Cardiac muscle cell (in vitro differentiated cells and primary cell): Measurements from ENCODE around the gene CEP41. TPM values are rescaled to one million over a fixed set of nuclear protein-coding genes. Genes with fewer than 3 reads are reported as not detected.

Experiments used
- DNase-seq, 2 donors: peaks; one replicate each; pipeline versions ENCODE4 v3.0.0 to v3.0.0-alpha.2; 2010 to 2017; ENCODE audit warnings: low read depth in 1 of 2, low spot score in 1 of 2
- H3K27ac ChIP-seq: fragments of 200-600 bp; sonication (generic); 2 replicates; pipeline ENCODE4 v1.5.1; 2016
- H3K27me3 ChIP-seq: fragments of 200-600 bp; sonication (generic); 2 replicates; pipeline ENCODE4 v1.6.0; 2016; ENCODE audit warnings: control low read depth
- H3K36me3 ChIP-seq: fragments of 200-600 bp; sonication (generic); 2 replicates; pipeline ENCODE4 v1.5.1; 2016; ENCODE audit warnings: control low read depth
- H3K4me1 ChIP-seq: fragments of 200-600 bp; sonication (generic); 2 replicates; pipeline ENCODE4 v1.8.1; 2017; ENCODE audit warnings: low read depth, mild to moderate bottlenecking, mixed run types
- H3K4me3 ChIP-seq: fragments of 200-600 bp; sonication (generic); 2 replicates; pipeline ENCODE4 v1.5.1; 2016; ENCODE audit warnings: mild to moderate bottlenecking
- H3K9me3 ChIP-seq: fragments of 200-600 bp; sonication (generic); 2 replicates; pipeline ENCODE4 v1.5.1; 2017; ENCODE audit warnings: low read depth, mild to moderate bottlenecking, control low read depth
- polyA plus RNA-seq: library from polyadenylated mRNA; unstranded; fragments of >200 nt; fragmentation: Nextera tagmentation; extraction: Ambion mirVana; gene quantifications from 2 replicates; pipeline ENCODE4 v1.2.1, GENCODE V29; 2016
- total RNA-seq: library from RNA; depleted of rRNA; stranded (reverse); fragments of >200 nt; gene quantifications from 2 replicates; pipeline ENCODE4 v1.2.3, GENCODE V29; 2016
- TF ChIP-seq, protein P1 (sequence below): IDR thresholded peaks from 2 replicates; pipeline ENCODE4 v1.5.1; 2012; ENCODE audit warnings: low read depth, mild to moderate bottlenecking, low read length

The CEP41 gene
- total and polyA plus RNA-seq, 2 experiments from 2014 or later = 8.0 to 27.4 TPM

GRCh38 chr7:130398526-130399090 is 42.2 kb downstream of the CEP41 start:
- H3K36me3 ChIP-seq = no peaks in the 10 kb centered on the region
- no peak for DNase-seq
- no peak overlapping the region for H3K27ac ChIP-seq
- TF ChIP-seq, protein P1, sequence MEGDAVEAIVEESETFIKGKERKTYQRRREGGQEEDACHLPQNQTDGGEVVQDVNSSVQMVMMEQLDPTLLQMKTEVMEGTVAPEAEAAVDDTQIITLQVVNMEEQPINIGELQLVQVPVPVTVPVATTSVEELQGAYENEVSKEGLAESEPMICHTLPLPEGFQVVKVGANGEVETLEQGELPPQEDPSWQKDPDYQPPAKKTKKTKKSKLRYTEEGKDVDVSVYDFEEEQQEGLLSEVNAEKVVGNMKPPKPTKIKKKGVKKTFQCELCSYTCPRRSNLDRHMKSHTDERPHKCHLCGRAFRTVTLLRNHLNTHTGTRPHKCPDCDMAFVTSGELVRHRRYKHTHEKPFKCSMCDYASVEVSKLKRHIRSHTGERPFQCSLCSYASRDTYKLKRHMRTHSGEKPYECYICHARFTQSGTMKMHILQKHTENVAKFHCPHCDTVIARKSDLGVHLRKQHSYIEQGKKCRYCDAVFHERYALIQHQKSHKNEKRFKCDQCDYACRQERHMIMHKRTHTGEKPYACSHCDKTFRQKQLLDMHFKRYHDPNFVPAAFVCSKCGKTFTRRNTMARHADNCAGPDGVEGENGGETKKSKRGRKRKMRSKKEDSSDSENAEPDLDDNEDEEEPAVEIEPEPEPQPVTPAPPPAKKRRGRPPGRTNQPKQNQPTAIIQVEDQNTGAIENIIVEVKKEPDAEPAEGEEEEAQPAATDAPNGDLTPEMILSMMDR = no peak
- no peaks in the 10 kb centered on the region for H3K27me3 ChIP-seq
- H3K9me3 ChIP-seq = no peaks in the 10 kb centered on the region
- no peak overlapping the region for H3K4me3 ChIP-seq
- H3K4me1 ChIP-seq = no peaks in the 10 kb centered on the region

DNA sequence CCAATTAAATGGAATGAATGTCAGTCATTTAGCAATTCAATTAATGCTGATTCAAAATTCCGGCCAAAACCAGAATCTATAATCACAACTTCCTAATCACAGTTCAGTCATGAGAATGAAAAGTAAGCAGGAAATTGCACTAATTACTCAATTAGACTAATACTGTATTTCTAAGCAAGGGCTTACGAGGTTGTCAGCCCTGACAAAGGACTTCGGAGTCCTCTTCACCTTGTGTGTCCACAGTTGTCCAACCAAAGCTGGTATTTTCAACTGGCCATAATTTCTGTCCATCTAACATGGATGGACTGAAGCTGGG is 43.1 kb downstream of the CEP41 start:
- TF ChIP-seq, protein P1 = no peak
- DNase-seq = no peak
- Histone ChIP-seq H3K27me3 (no peaks in the 10 kb centered on the region), H3K9me3 (no peaks in the 10 kb centered on the region), H3K4me1 (no peaks in the 10 kb centered on the region), H3K36me3 (no peaks in the 10 kb centered on the region), H3K4me3 (no peak overlapping the region), H3K27ac (no peak overlapping the region)

- TF ChIP-seq, protein P1 = no peak
- no peaks in the 10 kb centered on the region for H3K9me3 ChIP-seq
- H3K27ac ChIP-seq = no peak overlapping the region
- no peak for DNase-seq
- no peaks in the 10 kb centered on the region for H3K27me3 ChIP-seq
- H3K4me3 ChIP-seq = no peak overlapping the region
- H3K4me1 ChIP-seq = peaks cover 3% of the 10 kb centered on the region
- no peaks in the 10 kb centered on the region for H3K36me3 ChIP-seq
Measured at GRCh38 chr7:130397051-130397757, 43.6 kb downstream of the CEP41 start.

- no peaks in the 10 kb centered on the region for H3K36me3 ChIP-seq
- no peaks in the 10 kb centered on the region for H3K27me3 ChIP-seq
- TF ChIP-seq, protein P1 = no peak
- H3K4me1 ChIP-seq = peaks cover 3% of the 10 kb centered on the region
- DNase-seq = no peak
- H3K4me3 ChIP-seq = no peak overlapping the region
- H3K27ac ChIP-seq = no peak overlapping the region
- no peaks in the 10 kb centered on the region for H3K9me3 ChIP-seq
Measured at GRCh38 chr7:130396109-130396508, 44.7 kb downstream of the CEP41 start.

GRCh38 chr7:130395421-130395820 is 45.4 kb downstream of the CEP41 start:
- DNase-seq = no peak
- no peak overlapping the region for H3K4me3 ChIP-seq
- no peak overlapping the region for H3K27ac ChIP-seq
- H3K36me3 ChIP-seq = no peaks in the 10 kb centered on the region
- no peaks in the 10 kb centered on the region for H3K9me3 ChIP-seq
- TF ChIP-seq, protein P1 = no peak
- no peaks in the 10 kb centered on the region for H3K27me3 ChIP-seq
- H3K4me1 ChIP-seq = peaks cover 3% of the 10 kb centered on the region
